HG02852 (cell line): ENCODE measurements around the gene SOCS7.
"Not testable (repeated sequence)": the region's sequence is repeated elsewhere in the genome, so short reads cannot be mapped to it uniquely, and the experiment has no call there.

Experiments
- ATAC-seq: cut with Tn5 transposase; IDR thresholded peaks from one replicate; pipeline ENCODE4 v1.9.1; 2021; ENCODE audit warnings: mild to moderate bottlenecking, moderate library complexity; ENCODE audit not compliant: unreplicated experiment

SOCS7 gene

GRCh38 chr17:38434178-38434665 is 82.6 kb downstream of the SOCS7 start:
- ATAC-seq = no peak

GRCh38 chr17:38435795-38436194 is 84.2 kb downstream of the SOCS7 start:
- no peak for ATAC-seq

GRCh38 chr17:38436386-38436785 is 84.7 kb downstream of the SOCS7 start:
- no peak for ATAC-seq

- ATAC-seq = not testable (repeated sequence)
Observed at GRCh38 chr17:38437313-38437712, 85.7 kb downstream of the SOCS7 start.

- no peak for ATAC-seq
Observed at GRCh38 chr17:38439436-38439835, 87.8 kb downstream of the SOCS7 start.

- ATAC-seq = no peak
Observed at GRCh38 chr17:38440614-38441397, 89.2 kb downstream of the SOCS7 start.

- ATAC-seq = no peak
Observed at GRCh38 chr17:38441429-38442061, 89.9 kb downstream of the SOCS7 start.

GRCh38 chr17:38442548-38442947 is 90.9 kb downstream of the SOCS7 start:
- no peak for ATAC-seq

- no peak for ATAC-seq
Observed at GRCh38 chr17:38443356-38444031, 91.8 kb downstream of the SOCS7 start.

GRCh38 chr17:38444151-38444550 is 92.5 kb downstream of the SOCS7 start:
- ATAC-seq = no peak

GRCh38 chr17:38447502-38448085 is 96.0 kb downstream of the SOCS7 start:
- no peak for ATAC-seq

- no peak for ATAC-seq
Observed at GRCh38 chr17:38448208-38448771, 96.6 kb downstream of the SOCS7 start.

GRCh38 chr17:38449364-38449763 is 97.7 kb downstream of the SOCS7 start:
- ATAC-seq = no peak

- ATAC-seq = no peak
Observed at GRCh38 chr17:38450557-38451029, 98.9 kb downstream of the SOCS7 start.

- ATAC-seq = no peak
Observed at GRCh38 chr17:38451030-38451839, 99.6 kb downstream of the SOCS7 start.

GRCh38 chr17:38451840-38452529 is 100.3 kb downstream of the SOCS7 start:
- ATAC-seq = no peak

- no peak for ATAC-seq
Observed at GRCh38 chr17:38452719-38453118, 101.1 kb downstream of the SOCS7 start.

- no peak for ATAC-seq
Observed at GRCh38 chr17:38453951-38454421, 102.3 kb downstream of the SOCS7 start.

GRCh38 chr17:38454532-38454931 is 102.9 kb downstream of the SOCS7 start:
- no peak for ATAC-seq
